Choroid plexus epithelial cell (primary cell): ENCODE results near the gene PRKCE.
A peak's percentile ranks its signal among the peaks of the same experiment; 100 is the strongest.

Experiments used
- DNase-seq: peaks from one replicate; pipeline ENCODE4 v3.0.0-alpha.2; 2010; ENCODE audit warnings: low read depth
- H3K4me3 ChIP-seq: 2 replicates; pipeline ENCODE4 v1.5.1; 2011; ENCODE audit warnings: low read depth, mild to moderate bottlenecking, control low read depth, low read length, moderate library complexity
- CTCF ChIP-seq: conservative IDR thresholded peaks from 2 replicates; pipeline ENCODE4 v1.5.1; 2011; ENCODE audit warnings: low read depth, mild to moderate bottlenecking, control low read depth, inconsistent platforms, low read length, moderate library complexity

PRKCE gene

GRCh38 chr2:45992021-45992740 lies 340.7 kb downstream of the PRKCE start:
- no peak overlapping the region for H3K4me3 ChIP-seq

GRCh38 chr2:45992741-45993475 lies 341.4 kb downstream of the PRKCE start:
- no peak for DNase-seq
- TF ChIP-seq CTCF: no peak
- no peak overlapping the region for H3K4me3 ChIP-seq

More at GRCh38 chr2:45992021-45992740, 340.7 kb downstream of the PRKCE start:
- no peak for TF ChIP-seq CTCF
- DNase-seq: peak; percentile 30

GRCh38 chr2:45993476-45993991 lies 342.1 kb downstream of the PRKCE start:
- peak; percentile 93 for DNase-seq
- no peak overlapping the region for H3K4me3 ChIP-seq
- TF ChIP-seq CTCF: peak; percentile 90

- TF ChIP-seq CTCF: no peak
- no peak for DNase-seq
- no peak overlapping the region for H3K4me3 ChIP-seq
Measured at GRCh38 chr2:45994060-45994459, 342.6 kb downstream of the PRKCE start.

- H3K4me3 ChIP-seq: no peak overlapping the region
- no peak for DNase-seq
- TF ChIP-seq CTCF: no peak
Measured at GRCh38 chr2:46000660-46001059, 349.2 kb downstream of the PRKCE start.

- TF ChIP-seq CTCF: no peak
- H3K4me3 ChIP-seq: no peak overlapping the region
- no peak for DNase-seq
Measured at GRCh38 chr2:46001290-46001689, 349.8 kb downstream of the PRKCE start.
